Neural cell (in vitro differentiated cells): ENCODE measurements around the gene ELF1. TPM values are rescaled to one million over a fixed set of nuclear protein-coding genes. Genes with fewer than 3 reads are reported as not detected.

Experiments
- H2AFZ ChIP-seq: fragments of 200-600, 300-800 bp; sonication (generic), shearing (Covaris generic); 2 replicates; pipeline ENCODE4 v1.6.0; 2014; ENCODE audit warnings: low read depth, mild to moderate bottlenecking, antibody characterized with exemption, low read length, moderate library complexity
- H3F3A ChIP-seq: fragments of 200-600 bp; shearing (Covaris generic); 2 replicates; pipeline ENCODE4 v1.6.1; 2016; ENCODE audit warnings: mild to moderate bottlenecking, moderate library complexity, mixed read lengths, antibody characterized with exemption, low read length; ENCODE audit not compliant: insufficient read depth, poor library complexity, severe bottlenecking
- H3K27ac ChIP-seq: fragments of 200-600, 300-800 bp; sonication (generic), shearing (Covaris generic); 2 replicates; pipeline ENCODE4 v1.5.1; 2014; ENCODE audit warnings: mild to moderate bottlenecking, low read length, moderate library complexity
- H3K27me3 ChIP-seq: fragments of 300-800, 200-600 bp; sonication (generic), shearing (Covaris generic); 2 replicates; pipeline ENCODE4 v1.6.0; 2014; ENCODE audit warnings: mild to moderate bottlenecking, low read depth, low read length, moderate library complexity; ENCODE audit not compliant: insufficient read depth
- H3K36me3 ChIP-seq: fragments of 300-800, 200-600 bp; sonication (generic), shearing (Covaris generic); 2 replicates; pipeline ENCODE4 v1.5.1; 2014; ENCODE audit warnings: mild to moderate bottlenecking, antibody characterized with exemption, low read length, moderate library complexity; ENCODE audit not compliant: insufficient read depth
- H3K4me2 ChIP-seq: fragments of 300-800, 200-600 bp; sonication (generic), shearing (Covaris generic); 2 replicates; pipeline ENCODE4 v1.6.0; 2014; ENCODE audit warnings: mild to moderate bottlenecking, low read length
- H3K4me3 ChIP-seq: fragments of 300-800, 200-600 bp; sonication (generic), shearing (Covaris generic); 2 replicates; pipeline ENCODE4 v1.5.1; 2014; ENCODE audit warnings: mild to moderate bottlenecking, low read length, moderate library complexity
- H3K79me2 ChIP-seq: fragments of 200-600 bp; shearing (Covaris generic); replicated peaks from 2 replicates; pipeline ENCODE4 v1.6.0; 2014; ENCODE audit warnings: mild to moderate bottlenecking, low read length, moderate library complexity; ENCODE audit not compliant: insufficient read depth
- H3K9ac ChIP-seq: fragments of 300-800, 200-600 bp; sonication (generic), shearing (Covaris generic); 2 replicates; pipeline ENCODE4 v1.6.1; 2016; ENCODE audit warnings: mild to moderate bottlenecking, low read length, mixed read lengths
- H3K9me2 ChIP-seq: fragments of 200-600 bp; shearing (Covaris generic); 2 replicates; pipeline ENCODE4 v1.6.1; 2016; ENCODE audit warnings: mild to moderate bottlenecking, low read length, mixed read lengths; ENCODE audit not compliant: insufficient read depth
- H3K9me3 ChIP-seq: fragments of 200-600, 300-800 bp; sonication (generic), shearing (Covaris generic); 2 replicates; pipeline ENCODE4 v1.6.1; 2016; ENCODE audit warnings: mild to moderate bottlenecking, mixed run types, low read length, moderate library complexity, mixed read lengths
- H4K20me1 ChIP-seq: fragments of 200-600 bp; shearing (Covaris generic); 2 replicates; pipeline ENCODE4 v1.6.1; 2016; ENCODE audit warnings: mild to moderate bottlenecking, mixed run types; ENCODE audit not compliant: insufficient read depth
- EP300 ChIP-seq: fragments of 450-650 bp; conservative IDR thresholded peaks from 2 replicates; pipeline ENCODE4 v1.6.1; 2014; ENCODE audit warnings: antibody characterized with exemption, mild to moderate bottlenecking, moderate library complexity; ENCODE audit not compliant: poor library complexity, severe bottlenecking
- EZH2 ChIP-seq: fragments of 200-600, 300-800 bp; shearing (Covaris generic), sonication (generic); IDR thresholded peaks from 2 replicates; pipeline ENCODE4 v1.6.1; 2014; ENCODE audit warnings: antibody characterized with exemption, low read length, borderline replicate concordance, mild to moderate bottlenecking; ENCODE audit not compliant: insufficient read depth, poor library complexity, severe bottlenecking
- MXI1 ChIP-seq: fragments of 450-650 bp; conservative IDR thresholded peaks from 2 replicates; pipeline ENCODE4 v1.6.1; 2014; ENCODE audit warnings: antibody characterized with exemption, mild to moderate bottlenecking; ENCODE audit not compliant: poor library complexity, severe bottlenecking
- POLR2AphosphoS5 ChIP-seq: IDR thresholded peaks from 2 replicates; pipeline ENCODE4 v1.6.1; 2012
- RAD21 ChIP-seq: fragments of 450-650 bp; conservative IDR thresholded peaks from 2 replicates; pipeline ENCODE4 v1.6.1; 2014; ENCODE audit warnings: antibody characterized with exemption, mild to moderate bottlenecking, moderate library complexity
- SMC3 ChIP-seq: fragments of 450-650 bp; conservative IDR thresholded peaks from 2 replicates; pipeline ENCODE4 v1.6.1; 2014; ENCODE audit warnings: antibody characterized with exemption, mild to moderate bottlenecking, moderate library complexity; ENCODE audit not compliant: poor library complexity
- TAF1 ChIP-seq: IDR thresholded peaks from 2 replicates; pipeline ENCODE4 v1.6.1; 2012; ENCODE audit warnings: low read depth
- polyA plus RNA-seq: library from polyadenylated mRNA; depleted of rRNA; stranded (reverse); fragments of >200 nt; gene quantifications from 2 replicates; pipeline ENCODE4 v1.2.3, GENCODE V29; 2014
- TF ChIP-seq, protein P1 (sequence below): IDR thresholded peaks from 2 replicates; pipeline ENCODE4 v1.6.1; 2012; ENCODE audit warnings: borderline replicate concordance
- TF ChIP-seq, protein P2 (sequence below): fragments of 450-650 bp; IDR thresholded peaks from 2 replicates; pipeline ENCODE4 v1.5.1; 2014; ENCODE audit warnings: antibody characterized with exemption, mild to moderate bottlenecking, moderate library complexity; ENCODE audit not compliant: poor library complexity, severe bottlenecking

Gene ELF1
- polyA plus RNA-seq, 1 donor from 2014 or later: 2.0 TPM

DNA sequence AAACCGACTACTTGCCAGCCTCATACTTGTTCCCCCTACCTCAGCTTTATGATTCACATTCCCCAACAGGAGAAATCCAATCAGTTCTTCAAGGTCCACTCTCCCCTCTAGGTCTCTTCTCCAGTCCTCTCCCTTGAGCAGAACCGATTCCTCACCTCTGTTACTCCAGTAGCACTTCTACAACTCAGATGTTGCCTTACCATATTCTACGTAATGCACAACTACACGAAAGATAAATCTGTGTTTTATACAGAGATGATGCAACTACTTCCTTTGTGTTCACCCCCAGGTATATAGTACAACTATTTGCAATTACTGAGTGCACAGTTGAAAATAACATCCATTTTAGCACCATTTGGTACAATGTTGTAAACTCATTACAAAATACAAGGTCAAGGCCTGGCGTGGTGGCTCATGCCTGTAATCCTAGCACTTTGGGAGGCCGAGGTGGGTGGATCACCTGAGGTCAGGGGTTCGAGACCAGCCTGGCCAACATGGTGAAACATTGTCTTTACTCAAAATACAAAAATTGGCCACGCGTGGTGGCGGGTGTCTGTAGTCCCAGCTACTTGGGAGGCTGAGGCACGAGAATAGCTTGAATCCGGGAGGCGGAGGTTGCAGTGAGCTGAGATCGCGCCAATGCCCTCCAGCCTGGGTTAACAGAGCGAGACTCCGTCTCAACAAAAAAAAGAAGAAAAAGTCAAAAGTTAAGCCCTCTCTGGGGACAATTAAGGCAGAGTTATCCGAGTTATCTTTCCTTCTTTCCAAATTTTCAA, 39.4 kb upstream of the ELF1 start:
- peak overlapping the region; percentile 94 for H3K4me2 ChIP-seq
- H3K27ac ChIP-seq: no peak overlapping the region
- H3K9ac ChIP-seq: no peak overlapping the region
- no peaks in the 10 kb centered on the region for H3K9me2 ChIP-seq
- peak overlapping the region; percentile 90 for H3K4me3 ChIP-seq
- H3K27me3 ChIP-seq: no peaks in the 10 kb centered on the region
- TF ChIP-seq RAD21 (no peak), EP300 (no peak), SMC3 (no peak), MXI1 (no peak), EZH2 (no peak), TAF1 (no peak), POLR2AphosphoS5 (no peak)
- TF ChIP-seq, protein P1, sequence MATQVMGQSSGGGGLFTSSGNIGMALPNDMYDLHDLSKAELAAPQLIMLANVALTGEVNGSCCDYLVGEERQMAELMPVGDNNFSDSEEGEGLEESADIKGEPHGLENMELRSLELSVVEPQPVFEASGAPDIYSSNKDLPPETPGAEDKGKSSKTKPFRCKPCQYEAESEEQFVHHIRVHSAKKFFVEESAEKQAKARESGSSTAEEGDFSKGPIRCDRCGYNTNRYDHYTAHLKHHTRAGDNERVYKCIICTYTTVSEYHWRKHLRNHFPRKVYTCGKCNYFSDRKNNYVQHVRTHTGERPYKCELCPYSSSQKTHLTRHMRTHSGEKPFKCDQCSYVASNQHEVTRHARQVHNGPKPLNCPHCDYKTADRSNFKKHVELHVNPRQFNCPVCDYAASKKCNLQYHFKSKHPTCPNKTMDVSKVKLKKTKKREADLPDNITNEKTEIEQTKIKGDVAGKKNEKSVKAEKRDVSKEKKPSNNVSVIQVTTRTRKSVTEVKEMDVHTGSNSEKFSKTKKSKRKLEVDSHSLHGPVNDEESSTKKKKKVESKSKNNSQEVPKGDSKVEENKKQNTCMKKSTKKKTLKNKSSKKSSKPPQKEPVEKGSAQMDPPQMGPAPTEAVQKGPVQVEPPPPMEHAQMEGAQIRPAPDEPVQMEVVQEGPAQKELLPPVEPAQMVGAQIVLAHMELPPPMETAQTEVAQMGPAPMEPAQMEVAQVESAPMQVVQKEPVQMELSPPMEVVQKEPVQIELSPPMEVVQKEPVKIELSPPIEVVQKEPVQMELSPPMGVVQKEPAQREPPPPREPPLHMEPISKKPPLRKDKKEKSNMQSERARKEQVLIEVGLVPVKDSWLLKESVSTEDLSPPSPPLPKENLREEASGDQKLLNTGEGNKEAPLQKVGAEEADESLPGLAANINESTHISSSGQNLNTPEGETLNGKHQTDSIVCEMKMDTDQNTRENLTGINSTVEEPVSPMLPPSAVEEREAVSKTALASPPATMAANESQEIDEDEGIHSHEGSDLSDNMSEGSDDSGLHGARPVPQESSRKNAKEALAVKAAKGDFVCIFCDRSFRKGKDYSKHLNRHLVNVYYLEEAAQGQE: no peak
- TF ChIP-seq, protein P2, sequence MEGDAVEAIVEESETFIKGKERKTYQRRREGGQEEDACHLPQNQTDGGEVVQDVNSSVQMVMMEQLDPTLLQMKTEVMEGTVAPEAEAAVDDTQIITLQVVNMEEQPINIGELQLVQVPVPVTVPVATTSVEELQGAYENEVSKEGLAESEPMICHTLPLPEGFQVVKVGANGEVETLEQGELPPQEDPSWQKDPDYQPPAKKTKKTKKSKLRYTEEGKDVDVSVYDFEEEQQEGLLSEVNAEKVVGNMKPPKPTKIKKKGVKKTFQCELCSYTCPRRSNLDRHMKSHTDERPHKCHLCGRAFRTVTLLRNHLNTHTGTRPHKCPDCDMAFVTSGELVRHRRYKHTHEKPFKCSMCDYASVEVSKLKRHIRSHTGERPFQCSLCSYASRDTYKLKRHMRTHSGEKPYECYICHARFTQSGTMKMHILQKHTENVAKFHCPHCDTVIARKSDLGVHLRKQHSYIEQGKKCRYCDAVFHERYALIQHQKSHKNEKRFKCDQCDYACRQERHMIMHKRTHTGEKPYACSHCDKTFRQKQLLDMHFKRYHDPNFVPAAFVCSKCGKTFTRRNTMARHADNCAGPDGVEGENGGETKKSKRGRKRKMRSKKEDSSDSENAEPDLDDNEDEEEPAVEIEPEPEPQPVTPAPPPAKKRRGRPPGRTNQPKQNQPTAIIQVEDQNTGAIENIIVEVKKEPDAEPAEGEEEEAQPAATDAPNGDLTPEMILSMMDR: no peak
- H3K9me3 ChIP-seq: no peaks in the 10 kb centered on the region
- no peaks in the 10 kb centered on the region for H3K36me3 ChIP-seq
- H3K79me2 ChIP-seq: peaks cover 8% of the 10 kb centered on the region
- no peaks in the 10 kb centered on the region for H4K20me1 ChIP-seq
- H3F3A ChIP-seq: peaks cover 12% of the 10 kb centered on the region
- H2AFZ ChIP-seq: no peak overlapping the region

DNA sequence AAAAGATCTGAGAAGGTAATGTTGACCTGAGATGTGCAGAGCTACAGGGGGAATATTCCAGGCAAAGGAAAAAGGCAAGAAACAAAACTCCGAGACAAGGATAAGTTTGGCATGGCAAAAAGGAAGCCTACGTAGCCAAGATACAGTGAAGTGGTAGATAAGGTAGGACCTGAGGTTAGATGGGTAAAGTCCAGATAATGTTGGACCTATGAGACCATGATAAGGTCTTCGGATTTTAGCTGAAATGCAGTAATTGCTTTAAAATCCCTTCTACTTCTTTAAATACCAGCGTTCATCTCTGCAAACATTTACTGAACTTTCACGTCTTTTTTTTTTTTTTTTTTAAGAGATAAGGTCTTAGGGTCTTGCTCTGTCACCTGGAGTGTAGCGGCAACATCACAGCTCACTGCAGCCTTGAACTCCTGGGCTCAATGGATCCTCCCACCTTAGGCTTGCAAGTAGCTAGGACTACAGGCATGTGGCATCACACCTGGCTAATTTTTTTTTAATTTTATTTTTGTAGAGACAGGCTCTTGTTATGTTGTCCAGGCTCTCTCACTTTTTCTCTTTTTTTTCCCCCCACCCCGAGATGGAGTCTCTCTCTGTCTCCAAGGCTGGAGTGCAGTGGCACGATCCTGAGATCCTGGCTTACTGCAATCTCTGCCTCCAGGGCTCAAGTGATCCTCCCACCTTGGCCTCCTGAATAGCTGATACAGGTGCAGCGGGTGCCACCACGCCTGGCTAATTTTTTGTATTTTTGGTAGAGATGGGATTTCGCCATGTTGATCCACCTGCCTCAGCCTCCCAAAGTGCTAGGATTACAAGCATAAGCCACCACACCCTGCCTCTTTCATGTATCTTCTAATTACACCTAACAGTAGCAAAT, 38.0 kb upstream of the ELF1 start:
- Histone ChIP-seq H3K4me3 (no peak overlapping the region), H3K9ac (no peak overlapping the region), H2AFZ (no peak overlapping the region), H3K9me2 (no peaks in the 10 kb centered on the region), H3K4me2 (no peak overlapping the region), H3K9me3 (no peaks in the 10 kb centered on the region), H3K27ac (no peak overlapping the region), H3K79me2 (no peaks in the 10 kb centered on the region), H4K20me1 (no peaks in the 10 kb centered on the region), H3K27me3 (no peaks in the 10 kb centered on the region), H3F3A (peaks cover 11% of the 10 kb centered on the region), H3K36me3 (no peaks in the 10 kb centered on the region)
- TF ChIP-seq, protein P1: no peak
- TF ChIP-seq EP300 (no peak), TAF1 (no peak), SMC3 (no peak), RAD21 (no peak), MXI1 (no peak), EZH2 (no peak), POLR2AphosphoS5 (no peak)
- TF ChIP-seq, protein P2: no peak
